Adrenal gland (tissue), 12 donors: ENCODE measurements around the gene CDRT4. TPM values are rescaled to one million over a fixed set of nuclear protein-coding genes. Genes with fewer than 3 reads are reported as not detected.

Experiments
- DNase-seq, 7 donors: peaks; one replicate each; pipeline ENCODE4 v3.0.0-alpha.2; 2019 to 2020
- H3K27ac ChIP-seq, 5 donors: fragments of 200-600 bp; sonication (generic) in 4 of 5; 1 replicate in 3 of 5; 2 replicates in 2 of 5; pipeline versions ENCODE4 v1.5.1 to v1.8.0; 2016 to 2020; ENCODE audit warnings: mild to moderate bottlenecking in 1 of 5
- H3K27me3 ChIP-seq: fragments of 200-600 bp; 2 replicates; pipeline ENCODE4 v1.8.0; 2021
- H3K36me3 ChIP-seq, 2 donors: fragments of 200-600 bp; replicated peaks in 1 of 2; 1 replicate in 1 of 2; 2 replicates in 1 of 2; pipeline versions ENCODE4 v1.5.1 to v1.8.0; 2018 to 2022
- H3K4me1 ChIP-seq, 2 donors: fragments of 200-600 bp; replicated peaks in 1 of 2; 1 replicate in 1 of 2; 2 replicates in 1 of 2; pipeline versions ENCODE4 v1.5.1 to v1.8.0; 2018 to 2021
- H3K4me3 ChIP-seq, 4 donors: fragments of 200-600 bp; sonication (generic) in 3 of 4; one replicate each; pipeline ENCODE4 v1.5.1; 2016 to 2018
- H3K9me3 ChIP-seq, 3 donors: fragments of 200-600 bp; sonication (generic) in 1 of 3; replicated peaks in 1 of 3; 1 replicate in 2 of 3; 2 replicates in 1 of 3; pipeline versions ENCODE4 v1.5.1 to v1.8.0; 2016 to 2021
- CTCF ChIP-seq, 6 experiments: fragments of 450-650 bp in 4 of 6; fragments of 200-600 bp in 2 of 6; sonication (generic) in 1 of 6; IDR thresholded peaks; 1 replicate in 5 of 6; 2 replicates in 1 of 6; pipeline versions ENCODE4 v1.5.1 to v1.8.0; 2016 to 2021; ENCODE audit warnings: antibody characterized with exemption in 6 of 6, mild to moderate bottlenecking in 2 of 6, moderate library complexity in 1 of 6
- POLR2A ChIP-seq, 2 donors: fragments of 450-650 bp; IDR thresholded peaks; one replicate each; pipeline ENCODE4 v1.6.1; 2017; ENCODE audit warnings: antibody characterized with exemption in 2 of 2, mild to moderate bottlenecking in 2 of 2, moderate library complexity in 1 of 2
- WGBS, 4 donors: extraction: QIAGEN DNeasy Blood & Tissue Kit in 2 of 4; methylation state at CpG; one replicate each; pipeline versions ENCODE4 v1.1.5 to v1.1.7; 2013 to 2017; 5-methylcytosine and 5-hydroxymethylcytosine counted together
- intact Hi-C, 2 donors: fragments of 100-400 bp; cut with DNase I; formaldehyde crosslinking; loops; one replicate each; pipeline versions ENCODE4 v1.14.1 to v1.15.0; 2022 to 2023
- polyA plus RNA-seq, 3 donors: library from polyadenylated mRNA; stranded (reverse); fragments of 200-250 nt in 2 of 3; fragments of 350-450 nt in 1 of 3; fragmentation: Illumina TruSeq in 1 of 3; extraction: RNeasy Lipid Tissue Mini Kit (QIAGEN cat#74804) in 1 of 3; gene quantifications; one replicate each; pipeline ENCODE4 v1.2.3, GENCODE V29; 2013 to 2014
- total RNA-seq, 9 donors: library from RNA; depleted of rRNA in 4 of 9; stranded (reverse); fragments of >200 nt in 4 of 9; fragments of 120-200 nt in 1 of 9; fragmentation: NEBNext Ultra II Directional in 1 of 9; extraction: Animal tissue kit (Norgen Biotek cat#: 25700) in 1 of 9; gene quantifications; one replicate each; pipeline versions ENCODE4 v1.1.0 to v1.2.4, GENCODE V29; 2013 to 2023
- donor health status: healthy with polysubstance abuse.
- donor health status: Bipolar disorder and iron deficiency.
- donor health status: DM: yes; HTN: yes; CAD: no.
- donor health status: DM: no; HTN: no; CAD: no.
- donor health status: DM: no; HTN: no; CAD: no.
- donor health status: DM: yes; HTN: yes; CAD: no.

Gene CDRT4
- total and polyA plus RNA-seq, 12 donors = 1.5 to 49.6 (median 11.5) TPM

GRCh38 chr17:15469260-15469659, 1.8 kb upstream of the CDRT4 start:
- WGBS, 4 donors = 86 to 95% (median 91%) methylated on average over 6 to 7 of the region's 7 CpGs
- TF ChIP-seq CTCF (IDR thresholded peaks at IDR 0.05) (no peak), POLR2A (IDR thresholded peaks at IDR 0.05) (no peak)
- intact Hi-C loops = no loop called here
- Histone ChIP-seq H3K27ac (no peak overlapping the region), H3K4me1 (no peaks in the 10 kb centered on the region), H3K27me3 (no peaks in the 10 kb centered on the region), H3K36me3 (no peaks in the 10 kb centered on the region), H3K4me3 (no peak overlapping the region), H3K9me3 (no peaks in the 10 kb centered on the region)
- no peak for DNase-seq

GRCh38 chr17:15468126-15468525, 705 bp upstream of the CDRT4 start:
- Histone ChIP-seq H3K36me3 (no peaks in the 10 kb centered on the region), H3K4me1 (no peaks in the 10 kb centered on the region), H3K27me3 (no peaks in the 10 kb centered on the region), H3K4me3 (no peak overlapping the region), H3K9me3 (no peaks in the 10 kb centered on the region), H3K27ac (no peak overlapping the region)
- DNase-seq = no peak
- TF ChIP-seq POLR2A (IDR thresholded peaks at IDR 0.05) (no peak), CTCF (IDR thresholded peaks at IDR 0.05) (no peak)
- WGBS, 4 donors = 50 to 60% (median 53%) methylated on average over 3 to 4 of the region's 4 CpGs
- intact Hi-C loops = no loop called here

GRCh38 chr17:15466131-15466530, 1.3 kb downstream of the CDRT4 start:
- Histone ChIP-seq H3K4me3 (no peak overlapping the region), H3K4me1 (no peaks in the 10 kb centered on the region), H3K27ac (no peak overlapping the region), H3K36me3 (no peaks in the 10 kb centered on the region), H3K27me3 (no peaks in the 10 kb centered on the region), H3K9me3 (no peaks in the 10 kb centered on the region)
- no peak for DNase-seq
- no peak for TF ChIP-seq CTCF (IDR thresholded peaks at IDR 0.05)
- TF ChIP-seq POLR2A (IDR thresholded peaks at IDR 0.05) = no peak
- intact Hi-C loops = no loop called here
- WGBS, 4 donors = 79 to 93% (median 86%) methylated on average over 6 of the region's 6 CpGs

DNA sequence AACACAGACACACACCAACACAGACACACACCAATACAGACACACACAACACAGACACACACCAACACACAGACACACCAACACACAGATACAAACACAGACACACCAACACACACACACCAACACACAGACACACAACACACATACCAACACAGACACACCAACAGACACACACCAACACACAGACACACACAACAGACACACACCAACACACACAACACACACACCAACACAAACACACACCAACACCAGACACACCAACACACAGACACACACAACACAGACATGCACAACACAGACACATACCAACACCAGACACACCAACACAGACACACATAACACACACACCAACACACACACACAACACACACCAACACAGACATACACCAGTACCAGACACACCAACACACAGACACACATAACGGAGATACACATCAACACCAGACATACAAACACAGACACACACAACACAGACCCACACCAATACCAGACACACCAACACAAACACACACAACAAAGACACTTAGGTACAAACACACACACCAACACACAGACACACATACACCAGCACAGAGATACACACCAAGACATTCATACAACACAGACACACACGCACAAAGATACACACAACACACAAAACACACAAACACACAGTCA, 2.2 kb downstream of the CDRT4 start:
- Histone ChIP-seq H3K4me1 (no peaks in the 10 kb centered on the region), H3K27ac (no peak overlapping the region), H3K27me3 (no peaks in the 10 kb centered on the region), H3K4me3 (no peak overlapping the region), H3K9me3 (no peaks in the 10 kb centered on the region), H3K36me3 (no peaks in the 10 kb centered on the region)
- intact Hi-C loops = no loop called here
- no peak for TF ChIP-seq CTCF (IDR thresholded peaks at IDR 0.05)
- DNase-seq = no peak
- WGBS, 4 donors = 92 to 100% (median 94%) methylated on average over 2 of the region's 2 CpGs
